ENCODE measurements around the gene HIGD2A.
"Not testable (repeated sequence)": the region's sequence is repeated elsewhere in the genome, so short reads cannot be mapped to it uniquely, and the experiment has no call there.

HIGD2A gene

GRCh38 chr5:176391479-176391878 is 2.9 kb downstream of the HIGD2A start:
- intact Hi-C loops (cut with DNase I): loop anchor here (2.0 kb wide), 1 partner anchor 57 kb away; the partner anchor contains the start of gene FAF2
- DNase-seq: no peak

- no peak for DNase-seq
- intact Hi-C loops (cut with DNase I): loop anchor here (2.0 kb wide), 2 partner anchors 23 to 57 kb away; partner anchors contain the start of gene FAF2
These were observed 3.4 kb downstream of the HIGD2A start for GRCh38 chr5:176391999-176392398.

DNA sequence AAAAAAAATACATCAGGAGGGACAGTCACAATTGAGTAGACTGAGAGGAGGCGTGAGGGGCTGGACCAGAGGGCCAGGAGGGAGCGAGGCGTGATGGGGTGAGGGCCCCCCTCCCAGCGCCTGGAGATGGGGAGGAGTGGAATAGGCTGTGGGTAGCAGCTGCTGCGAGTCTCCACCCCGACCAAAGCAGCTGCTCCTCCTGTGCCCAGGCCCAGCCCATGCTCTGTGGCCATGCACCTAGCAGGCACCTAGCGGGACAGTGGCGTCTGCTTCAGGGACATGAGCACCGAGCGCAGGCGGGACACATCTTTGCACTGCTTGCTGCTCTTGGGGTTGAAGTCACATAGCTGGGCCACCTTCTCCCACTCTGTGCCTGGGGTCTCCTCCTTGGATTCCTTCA is 4.0 kb downstream of the HIGD2A start:
- intact Hi-C loops (cut with DNase I): loop anchor here (2.0 kb wide), 1 partner anchor 22 kb away; no protein-coding TSS in a partner anchor
- DNase-seq: no peak

DNA sequence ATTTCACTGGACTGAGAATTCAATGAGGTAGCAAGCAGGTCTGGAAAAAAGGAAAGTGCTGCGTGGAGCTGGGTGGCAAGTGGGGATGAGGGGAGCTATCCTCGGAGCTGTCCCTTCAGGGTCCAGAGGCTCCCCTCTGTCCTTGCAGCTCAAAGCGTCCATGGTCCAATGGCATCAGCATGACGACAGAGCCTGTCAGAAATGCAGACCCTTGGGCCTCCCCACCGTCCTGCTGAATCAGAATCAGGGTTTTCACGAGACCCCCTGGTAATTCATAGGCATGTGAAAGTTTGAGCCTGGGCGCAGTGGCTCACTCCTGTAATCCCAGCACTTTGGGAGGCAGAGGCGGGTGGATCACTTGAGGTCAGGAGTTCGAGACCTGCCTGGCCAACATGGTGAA is 5.5 kb downstream of the HIGD2A start:
- intact Hi-C loops (cut with DNase I): no loop called here
- DNase-seq: no peak

- intact Hi-C loops (cut with DNase I): no loop called here
- DNase-seq: no peak
These were observed 6.5 kb downstream of the HIGD2A start for GRCh38 chr5:176394881-176395675.

DNA sequence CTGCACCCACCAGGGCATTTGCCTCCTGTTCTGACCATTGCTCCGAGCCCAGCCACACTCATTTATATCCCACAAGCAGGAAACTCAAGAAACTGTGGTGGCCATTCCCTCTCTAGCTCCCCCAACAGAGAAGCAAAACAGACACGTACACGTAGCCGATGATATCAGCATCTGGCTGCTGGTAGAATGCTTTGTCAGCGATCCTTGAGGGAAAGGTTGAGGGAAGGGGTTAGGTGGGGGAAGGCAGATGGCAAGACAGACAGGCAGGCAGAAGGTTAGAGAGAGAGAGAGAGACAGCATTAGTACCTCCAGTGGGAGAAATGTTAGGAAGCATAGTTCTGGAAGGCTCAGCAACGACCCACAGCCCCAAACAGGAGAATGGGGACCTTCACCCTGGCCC is 7.8 kb downstream of the HIGD2A start:
- intact Hi-C loops (cut with DNase I): no loop called here

GRCh38 chr5:176397736-176398420 is 9.3 kb downstream of the HIGD2A start:
- intact Hi-C loops (cut with DNase I): no loop called here
- DNase-seq: no peak

More for the DNA sequence above, 7.8 kb downstream of the HIGD2A start:
- DNase-seq: no peak

DNA sequence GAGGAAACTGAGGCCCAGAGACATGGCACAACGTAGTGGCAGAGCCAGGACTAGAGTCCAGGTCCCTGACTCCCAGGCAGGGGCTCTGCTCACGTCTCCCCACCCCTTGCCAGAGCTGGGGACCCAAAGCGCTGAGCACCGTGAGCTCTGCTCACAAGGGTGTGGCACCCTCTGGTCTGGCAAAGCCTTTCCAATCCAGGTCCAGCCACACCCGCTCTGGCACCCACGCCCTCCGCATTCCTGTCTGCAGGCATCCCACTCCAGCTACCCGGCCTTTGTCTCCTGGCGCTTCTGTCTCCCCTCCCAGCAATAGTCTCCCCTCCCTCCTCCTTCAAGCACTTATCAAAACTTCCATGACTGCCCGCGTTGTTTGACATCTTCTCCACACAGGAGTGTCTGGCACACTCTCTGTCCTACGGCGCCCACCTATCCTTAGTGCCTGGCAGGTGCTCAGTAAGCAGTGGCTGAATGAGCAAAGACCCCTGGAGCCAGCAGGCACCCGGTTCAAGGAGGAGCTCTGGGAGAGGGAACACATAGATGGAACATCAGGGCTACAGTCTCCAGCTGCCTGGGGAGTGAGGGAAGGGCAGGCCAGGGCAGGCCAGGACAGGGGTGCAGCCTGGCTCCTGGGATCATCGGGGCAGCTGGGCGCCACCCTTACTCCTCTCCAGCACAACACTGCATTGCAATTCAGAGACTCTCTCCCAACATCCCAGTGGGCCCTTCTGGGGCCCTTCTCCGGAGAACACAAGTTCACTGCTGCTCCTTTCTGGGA is 12.0 kb downstream of the HIGD2A start:
- no peak for DNase-seq
- intact Hi-C loops (cut with DNase I): no loop called here

- intact Hi-C loops (cut with DNase I): no loop called here
- peak in 9 of 42 donors; percentile 15 to 53 (median 31) for DNase-seq
These were observed 13.0 kb downstream of the HIGD2A start for GRCh38 chr5:176401281-176402205.

DNA sequence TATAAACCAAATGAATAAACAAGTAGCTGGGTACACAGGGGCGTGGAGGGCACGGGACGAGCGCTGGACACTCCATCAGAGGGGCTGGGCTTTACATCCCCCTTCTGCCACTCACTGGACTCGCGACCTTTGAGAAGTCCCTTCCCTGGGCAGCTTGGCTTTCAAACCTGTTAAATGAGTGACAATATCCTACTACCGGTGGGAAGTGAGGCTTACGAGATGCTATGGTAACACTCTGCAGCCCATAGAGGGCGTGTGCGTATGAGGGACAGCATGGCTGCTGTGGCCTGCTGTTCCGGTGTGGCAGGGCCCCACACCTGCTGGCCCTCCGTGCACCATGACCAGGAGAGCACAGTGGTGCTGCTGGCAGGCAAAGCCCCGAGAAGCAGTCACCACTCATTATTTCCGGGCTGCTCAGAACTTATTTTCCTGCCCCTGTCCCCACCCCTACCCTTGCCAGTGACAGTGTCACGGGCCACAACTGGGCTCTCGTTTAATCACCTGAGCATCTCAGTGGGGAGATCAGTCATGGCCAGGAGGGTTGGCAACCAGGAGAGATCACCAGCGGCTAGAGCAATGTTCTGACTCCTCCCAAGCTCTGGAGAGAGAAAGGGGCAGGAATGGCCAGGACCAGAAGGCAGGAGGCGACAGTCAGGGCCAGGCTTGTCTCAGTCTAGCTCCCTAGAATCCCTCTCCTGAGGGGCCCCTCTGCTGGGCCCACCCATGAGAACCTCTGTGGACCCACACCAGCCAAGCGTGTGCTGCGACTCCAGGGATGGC is 17.3 kb downstream of the HIGD2A start:
- intact Hi-C loops (cut with DNase I): no loop called here
- no peak for DNase-seq

DNA sequence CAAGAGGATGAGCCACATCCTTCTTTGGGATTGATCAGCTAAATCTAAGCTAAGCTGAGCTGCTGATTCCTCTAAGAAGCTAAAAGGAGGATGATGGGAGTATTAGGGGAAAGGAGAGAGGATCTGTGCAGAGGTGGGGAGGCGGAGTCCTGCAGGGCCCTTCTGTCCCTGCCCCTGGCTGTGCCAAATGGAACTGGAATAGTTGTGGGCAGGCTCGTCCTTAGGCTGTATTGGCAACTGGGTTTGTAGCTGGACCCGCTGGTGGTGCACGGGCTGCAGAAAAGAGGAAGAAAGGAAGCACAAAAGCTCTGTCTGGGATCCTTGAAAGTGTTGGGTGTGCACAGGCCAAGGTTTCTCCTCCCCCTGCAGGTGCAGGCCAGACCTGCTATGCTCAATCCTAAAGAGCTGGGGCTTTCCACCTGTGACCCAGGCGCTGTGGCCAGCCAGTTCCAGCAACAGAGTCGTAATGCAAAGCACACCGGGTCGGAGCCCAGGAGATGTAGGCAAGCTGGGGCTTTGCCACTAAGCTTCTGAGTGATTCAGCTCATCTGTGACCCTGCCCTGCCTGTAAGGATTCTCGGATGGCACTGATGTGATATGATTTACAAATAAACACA is 18.0 kb downstream of the HIGD2A start:
- peak in 1 of 42 donors; percentile 8 for DNase-seq
- intact Hi-C loops (cut with DNase I): no loop called here

- peak in 1 of 42 donors; percentile 16 for DNase-seq
These were observed 19.1 kb downstream of the HIGD2A start for GRCh38 chr5:176407456-176408251.

GRCh38 chr5:176408252-176408573 is 19.7 kb downstream of the HIGD2A start:
- intact Hi-C loops (cut with DNase I): not testable (repeated sequence)
- peak in 1 of 42 donors; percentile 15 for DNase-seq

More at GRCh38 chr5:176407456-176408251, 19.1 kb downstream of the HIGD2A start:
- intact Hi-C loops (cut with DNase I): no loop called here

DNA sequence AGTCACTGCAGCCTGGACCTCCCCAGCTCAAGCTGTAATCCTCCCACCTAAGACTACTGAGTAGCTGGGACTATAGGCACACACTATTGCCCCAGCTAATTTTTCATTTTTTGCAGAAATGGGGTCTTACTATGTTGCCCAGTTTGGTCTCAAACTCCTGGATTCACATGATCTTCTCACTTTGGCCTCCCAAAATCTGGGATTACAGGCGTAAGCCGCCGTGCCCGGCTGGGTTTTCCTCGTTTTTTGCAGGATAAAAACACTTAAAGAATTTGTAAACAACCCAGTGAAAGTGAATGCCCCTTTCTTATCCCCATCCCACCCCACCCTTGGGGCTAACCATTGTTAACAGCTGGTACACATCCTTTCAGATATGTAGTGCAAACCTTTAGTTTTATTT is 20.0 kb downstream of the HIGD2A start:
- intact Hi-C loops (cut with DNase I): no loop called here
- no peak for DNase-seq

DNA sequence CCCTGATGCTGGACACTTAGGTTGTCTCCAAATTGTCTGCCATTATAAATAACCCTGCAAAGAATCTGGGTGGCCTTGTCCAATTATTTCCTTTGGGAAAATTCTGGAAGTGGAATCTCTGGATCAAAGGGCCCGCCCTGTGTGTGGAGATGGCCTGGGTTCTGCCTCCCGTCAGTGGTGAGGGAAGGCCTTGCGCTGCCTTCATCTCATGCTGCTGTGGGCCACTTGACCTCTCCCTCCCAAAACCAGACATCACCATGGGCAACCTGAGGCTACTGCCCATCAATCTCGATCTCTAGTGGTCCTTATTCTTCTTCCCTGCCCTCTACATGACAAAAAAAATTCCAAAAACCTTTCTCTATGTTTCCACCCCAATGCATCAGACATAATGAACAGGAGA is 21.2 kb downstream of the HIGD2A start:
- DNase-seq: no peak
- intact Hi-C loops (cut with DNase I): loop anchor here (10.0 kb wide), 1 partner anchor 125 kb away; the partner anchor contains the start of gene RNF44

- intact Hi-C loops (cut with DNase I): loop anchor here (10.0 kb wide), 1 partner anchor 124 kb away; the partner anchor contains the start of gene RNF44
- DNase-seq: peak in 1 of 42 donors; percentile 5
These were observed 22.1 kb downstream of the HIGD2A start for GRCh38 chr5:176410486-176411180.

Measured in head of caudate nucleus (tissue), 42 donors.